HEK293 (cell line): ENCODE results near the gene ERGIC1.

Experiments used
- CTCF ChIA-PET: fragments of 350-600 bp; formaldehyde crosslinking; extraction: SDS; loops from one replicate; lab custom pipeline; 2021; ENCODE audit warnings: antibody characterized with exemption; lab: Yijun Ruan, JAX
- POLR2A ChIA-PET: fragments of 300-600 bp; formaldehyde crosslinking; extraction: SDS; loops from one replicate; lab custom pipeline; 2020; ENCODE audit warnings: antibody characterized with exemption, inconsistent platforms; lab: Yijun Ruan, JAX
- H3K27ac ChIP-seq: fragments of 200-500 bp; sonication (Bioruptor generic); 2 replicates; pipeline ENCODE4 v1.5.1; 2014; ENCODE audit warnings: low read depth, low read length, control low read depth, inconsistent platforms; ENCODE audit errors: extremely low read depth
- H3K36me3 ChIP-seq, 2 experiments: fragments of 200-500 bp in 1 of 2; sonication (Bioruptor generic) in 1 of 2; 1 replicate in 1 of 2; 2 replicates in 1 of 2; pipeline ENCODE4 v1.5.1; 2014 to 2017; ENCODE audit warnings: inconsistent platforms in 2 of 2, low read length in 2 of 2; ENCODE audit not compliant: control insufficient read depth in 2 of 2, insufficient read depth in 1 of 2
- H3K4me1 ChIP-seq: fragments of 200-500 bp; sonication (Bioruptor generic); 2 replicates; pipeline ENCODE4 v1.5.1; 2014; ENCODE audit warnings: mild to moderate bottlenecking, low read length, inconsistent platforms; ENCODE audit not compliant: control insufficient read depth, insufficient read depth
- H3K4me3 ChIP-seq: 2 replicates; pipeline ENCODE4 v1.5.1; 2011; ENCODE audit warnings: low read depth, mild to moderate bottlenecking, control low read depth, low read length, moderate library complexity
- H3K9me3 ChIP-seq: fragments of 200-500 bp; sonication (Bioruptor generic); 2 replicates; pipeline ENCODE4 v1.5.1; 2014; ENCODE audit warnings: low read depth, low read length, inconsistent platforms; ENCODE audit not compliant: control insufficient read depth, insufficient read depth
- BCL6B ChIP-seq: fragments of 450-650 bp; formaldehyde crosslinking; IDR thresholded peaks from 2 replicates; pipeline ENCODE4 v1.5.1; 2017; ENCODE audit warnings: missing biosample characterization, missing genetic modification characterization
- GFI1B ChIP-seq: fragments of 450-650 bp; formaldehyde crosslinking; IDR thresholded peaks from 2 replicates; pipeline ENCODE4 v1.5.1; 2016; ENCODE audit warnings: missing biosample characterization, missing genetic modification characterization
- MEIS1 ChIP-seq: sonication (generic); formaldehyde crosslinking; IDR thresholded peaks from 2 replicates; pipeline ENCODE4 v1.8.1; 2022; ENCODE audit warnings: missing genetic modification reagents, mild to moderate bottlenecking, borderline replicate concordance
- TRIM28 ChIP-seq: IDR thresholded peaks from 2 replicates; pipeline ENCODE4 v1.6.1; 2011; ENCODE audit warnings: low read length, control low read depth, borderline replicate concordance
- WT1 ChIP-seq: fragments of 450-650 bp; formaldehyde crosslinking; IDR thresholded peaks from 2 replicates; pipeline ENCODE4 v1.5.1; 2016; ENCODE audit warnings: missing biosample characterization, missing genetic modification characterization
- ZBTB1 ChIP-seq: fragments of 450-650 bp; formaldehyde crosslinking; IDR thresholded peaks from 2 replicates; pipeline ENCODE4 v1.5.1; 2016; ENCODE audit warnings: missing biosample characterization, missing genetic modification characterization
- ZBTB44 ChIP-seq: fragments of 450-650 bp; IDR thresholded peaks from 2 replicates; pipeline ENCODE4 v1.5.1; 2018; ENCODE audit warnings: missing biosample characterization, mild to moderate bottlenecking, missing genetic modification characterization
- ZBTB6 ChIP-seq: fragments of 450-650 bp; formaldehyde crosslinking; IDR thresholded peaks from 2 replicates; pipeline ENCODE4 v1.5.1; 2017; ENCODE audit warnings: missing biosample characterization, missing genetic modification characterization
- ZFP69B ChIP-seq: fragments of 450-650 bp; formaldehyde crosslinking; IDR thresholded peaks from 2 replicates; pipeline ENCODE4 v1.5.1; 2016; ENCODE audit warnings: missing biosample characterization, missing genetic modification characterization
- ZNF121 ChIP-seq: fragments of 450-650 bp; formaldehyde crosslinking; IDR thresholded peaks from 2 replicates; pipeline ENCODE4 v1.5.1; 2016; ENCODE audit warnings: missing biosample characterization, missing genetic modification characterization
- ZNF23 ChIP-seq: fragments of 450-650 bp; formaldehyde crosslinking; IDR thresholded peaks from 2 replicates; pipeline ENCODE4 v1.5.1; 2016; ENCODE audit warnings: missing biosample characterization, missing genetic modification characterization, borderline replicate concordance
- ZNF324 ChIP-seq: fragments of 450-650 bp; formaldehyde crosslinking; IDR thresholded peaks from 2 replicates; pipeline ENCODE4 v1.5.1; 2016; ENCODE audit warnings: missing biosample characterization, missing genetic modification characterization
- ZNF398 ChIP-seq: fragments of 450-650 bp; formaldehyde crosslinking; IDR thresholded peaks from 2 replicates; pipeline ENCODE4 v1.5.1; 2017; ENCODE audit warnings: missing biosample characterization, missing genetic modification characterization
- ZNF488 ChIP-seq: fragments of 450-650 bp; formaldehyde crosslinking; IDR thresholded peaks from 2 replicates; pipeline ENCODE4 v1.5.1; 2016; ENCODE audit warnings: missing biosample characterization, missing genetic modification characterization
- ZNF560 ChIP-seq: fragments of 450-650 bp; formaldehyde crosslinking; IDR thresholded peaks from 2 replicates; pipeline ENCODE4 v1.5.1; 2017; ENCODE audit warnings: missing biosample characterization, missing genetic modification characterization, borderline replicate concordance
- ZNF639 ChIP-seq: fragments of 450-650 bp; formaldehyde crosslinking; IDR thresholded peaks from 2 replicates; pipeline ENCODE4 v1.5.1; 2016; ENCODE audit warnings: missing biosample characterization, missing genetic modification characterization
- ZNF664 ChIP-seq: fragments of 450-650 bp; formaldehyde crosslinking; IDR thresholded peaks from 2 replicates; pipeline ENCODE4 v1.5.1; 2016; ENCODE audit warnings: missing biosample characterization, missing genetic modification characterization
- ZNF704 ChIP-seq: fragments of 450-650 bp; formaldehyde crosslinking; IDR thresholded peaks from 2 replicates; pipeline ENCODE4 v1.5.1; 2016; ENCODE audit warnings: missing biosample characterization, missing genetic modification characterization
- ZXDB ChIP-seq: fragments of 450-650 bp; formaldehyde crosslinking; IDR thresholded peaks from 2 replicates; pipeline ENCODE4 v1.5.1; 2016; ENCODE audit warnings: missing biosample characterization, missing genetic modification characterization

Gene ERGIC1

GRCh38 chr5:172990776-172991175 is 156.7 kb downstream of the ERGIC1 start:
- peaks cover 30 to 61% of the 10 kb centered on the region in 2 experiments for H3K36me3 ChIP-seq
- CTCF ChIA-PET, result interaction anchor here (0.6 kb wide), 1 partner anchor 13 kb away, joined by 3 read pairs; no protein-coding TSS in a partner anchor
- no peak for TF ChIP-seq ZNF704 (tag by site-specific recombination)
- TF ChIP-seq ZNF121, result 0 out of 2 replicates have a peak, but pooled peaks have one; percentile 45
- no peaks in the 10 kb centered on the region for H3K9me3 ChIP-seq
- H3K4me1 ChIP-seq, result no peaks in the 10 kb centered on the region
- POLR2A ChIA-PET, result no interaction called here
- no peak overlapping the region for H3K27ac ChIP-seq
- no peak overlapping the region for H3K4me3 ChIP-seq

GRCh38 chr5:172994405-172994804 is 160.4 kb downstream of the ERGIC1 start:
- Histone ChIP-seq H3K9me3 (no peaks in the 10 kb centered on the region), H3K27ac (no peak overlapping the region), H3K36me3 (peaks cover 32 to 56% of the 10 kb centered on the region in 2 experiments), H3K4me3 (no peak overlapping the region), H3K4me1 (no peaks in the 10 kb centered on the region)
- POLR2A ChIA-PET, result interaction anchor here (0.7 kb wide), 1 partner anchor 14 kb away, joined by 3 read pairs; no protein-coding TSS in a partner anchor
- TF ChIP-seq ZNF23 (tag by site-specific recombination), result no peak
- no peak for TF ChIP-seq WT1 (tag by site-specific recombination)
- no peak for TF ChIP-seq ZBTB1 (tag by site-specific recombination)
- no peak for TF ChIP-seq ZNF398 (tag by site-specific recombination)
- no peak for TF ChIP-seq ZBTB6 (tag by site-specific recombination)
- TF ChIP-seq ZFP69B (tag by site-specific recombination), result no peak
- no peak for TF ChIP-seq ZNF639 (tag by site-specific recombination)
- TF ChIP-seq MEIS1 (CRISPR knock-in tag), result no peak
- no peak for TF ChIP-seq GFI1B (tag by site-specific recombination)
- TF ChIP-seq ZNF488 (tag by site-specific recombination), result no peak
- CTCF ChIA-PET, result interaction anchor here (0.6 to 1.1 kb wide), 2 partner anchors 158 to 296 kb away, joined by 3 read pairs; no protein-coding TSS in a partner anchor

GRCh38 chr5:172999372-172999973 is 165.4 kb downstream of the ERGIC1 start:
- CTCF ChIA-PET, result interaction anchor here (0.7 kb wide), 1 partner anchor 22 kb away, joined by 3 read pairs; no protein-coding TSS in a partner anchor
- Histone ChIP-seq H3K4me1 (0 out of 2 replicates have a peak, but pooled peaks cover 2% of the 10 kb centered on the region), H3K27ac (no peak overlapping the region), H3K36me3 (peaks cover 26 to 36% of the 10 kb centered on the region in 2 experiments), H3K9me3 (no peaks in the 10 kb centered on the region), H3K4me3 (no peak overlapping the region)
- POLR2A ChIA-PET, result no interaction called here
- TF ChIP-seq ZNF560 (tag by site-specific recombination), result no peak
- TF ChIP-seq TRIM28, result no peak
- no peak for TF ChIP-seq ZXDB
- no peak for TF ChIP-seq BCL6B (tag by site-specific recombination)
- no peak for TF ChIP-seq ZBTB44 (tag by site-specific recombination)
- TF ChIP-seq ZNF664, result no peak
- no peak for TF ChIP-seq ZNF324
- TF ChIP-seq ZBTB1 (tag by site-specific recombination), result no peak
